T-helper 1 cell treated with Interleukin-12 subunit alpha and Interleukin-12 subunit beta and Interleukin-4 antibody, amounts not matched to agents 30 μg/mL and 1 μg/mL, for 36 hours (primary cell): ENCODE data around the gene TTLL11.

ENCODE experiments used
- H3K27ac Mint-ChIP-seq: one replicate; pipeline ENCODE4 v1.8.0; 2021; ENCODE audit warnings: mild to moderate bottlenecking, mixed read lengths
- H3K27me3 Mint-ChIP-seq: one replicate; pipeline ENCODE4 v1.8.0; 2021; ENCODE audit warnings: low read depth, mixed read lengths
- H3K36me3 Mint-ChIP-seq: one replicate; pipeline ENCODE4 v1.8.0; 2021; ENCODE audit warnings: low read depth, mixed read lengths
- H3K4me1 Mint-ChIP-seq: one replicate; pipeline ENCODE4 v1.8.0; 2021; ENCODE audit warnings: low read depth, mixed read lengths
- H3K4me3 Mint-ChIP-seq: one replicate; pipeline ENCODE4 v1.8.0; 2021; ENCODE audit warnings: mild to moderate bottlenecking, moderate library complexity, mixed read lengths
- H3K9me3 Mint-ChIP-seq: one replicate; pipeline ENCODE4 v1.8.0; 2021; ENCODE audit warnings: mixed read lengths

TTLL11 gene

GRCh38 chr9:122128969-122129343, 35.8 kb upstream of the TTLL11 start:
- Mint-ChIP-seq H3K36me3 (no peaks in the 10 kb centered on the region), H3K9me3 (no peaks in the 10 kb centered on the region), H3K4me3 (no peak overlapping the region), H3K27me3 (peaks cover 49% of the 10 kb centered on the region), H3K27ac (no peak overlapping the region), H3K4me1 (peaks cover 7% of the 10 kb centered on the region)

GRCh38 chr9:122128007-122128968, 35.2 kb upstream of the TTLL11 start:
- no peak overlapping the region for H3K27ac Mint-ChIP-seq
- H3K27me3 Mint-ChIP-seq: peaks cover 49% of the 10 kb centered on the region
- H3K36me3 Mint-ChIP-seq: no peaks in the 10 kb centered on the region
- H3K4me3 Mint-ChIP-seq: no peak overlapping the region
- no peaks in the 10 kb centered on the region for H3K9me3 Mint-ChIP-seq
- peaks cover 7% of the 10 kb centered on the region for H3K4me1 Mint-ChIP-seq

- Mint-ChIP-seq H3K4me3 (no peak overlapping the region), H3K27me3 (peaks cover 49% of the 10 kb centered on the region), H3K27ac (no peak overlapping the region)
Observed at GRCh38 chr9:122127396-122127798, 34.3 kb upstream of the TTLL11 start.

GRCh38 chr9:122126331-122127261, 33.5 kb upstream of the TTLL11 start:
- Mint-ChIP-seq H3K9me3 (no peaks in the 10 kb centered on the region), H3K36me3 (no peaks in the 10 kb centered on the region), H3K27me3 (peaks cover 45% of the 10 kb centered on the region), H3K4me1 (peaks cover 7% of the 10 kb centered on the region), H3K27ac (no peak overlapping the region), H3K4me3 (peak overlapping the region; percentile 60)

More at GRCh38 chr9:122127396-122127798, 34.3 kb upstream of the TTLL11 start:
- Mint-ChIP-seq H3K9me3 (no peaks in the 10 kb centered on the region), H3K4me1 (peaks cover 7% of the 10 kb centered on the region), H3K36me3 (no peaks in the 10 kb centered on the region)

- H3K27ac Mint-ChIP-seq: no peak overlapping the region
- no peaks in the 10 kb centered on the region for H3K9me3 Mint-ChIP-seq
- no peaks in the 10 kb centered on the region for H3K36me3 Mint-ChIP-seq
- H3K4me3 Mint-ChIP-seq: no peak overlapping the region
- H3K4me1 Mint-ChIP-seq: peaks cover 7% of the 10 kb centered on the region
- peaks cover 42% of the 10 kb centered on the region for H3K27me3 Mint-ChIP-seq
Observed at GRCh38 chr9:122125509-122126330, 32.6 kb upstream of the TTLL11 start.

- H3K27ac Mint-ChIP-seq: no peak overlapping the region
- no peak overlapping the region for H3K4me3 Mint-ChIP-seq
- H3K36me3 Mint-ChIP-seq: no peaks in the 10 kb centered on the region
- peaks cover 7% of the 10 kb centered on the region for H3K4me1 Mint-ChIP-seq
- no peaks in the 10 kb centered on the region for H3K9me3 Mint-ChIP-seq
- peaks cover 41% of the 10 kb centered on the region for H3K27me3 Mint-ChIP-seq
Observed at GRCh38 chr9:122125158-122125508, 32.0 kb upstream of the TTLL11 start.

- Mint-ChIP-seq H3K9me3 (no peaks in the 10 kb centered on the region), H3K27me3 (peaks cover 41% of the 10 kb centered on the region), H3K36me3 (no peaks in the 10 kb centered on the region), H3K4me1 (peaks cover 7% of the 10 kb centered on the region), H3K4me3 (no peak overlapping the region), H3K27ac (no peak overlapping the region)
Observed at GRCh38 chr9:122124528-122124927, 31.4 kb upstream of the TTLL11 start.

GRCh38 chr9:122124048-122124447, 30.9 kb upstream of the TTLL11 start:
- peaks cover 7% of the 10 kb centered on the region for H3K4me1 Mint-ChIP-seq
- H3K36me3 Mint-ChIP-seq: no peaks in the 10 kb centered on the region
- no peaks in the 10 kb centered on the region for H3K9me3 Mint-ChIP-seq
- peaks cover 37% of the 10 kb centered on the region for H3K27me3 Mint-ChIP-seq
- no peak overlapping the region for H3K27ac Mint-ChIP-seq
- H3K4me3 Mint-ChIP-seq: no peak overlapping the region

- H3K4me1 Mint-ChIP-seq: peaks cover 7% of the 10 kb centered on the region
- H3K9me3 Mint-ChIP-seq: no peaks in the 10 kb centered on the region
- no peak overlapping the region for H3K27ac Mint-ChIP-seq
- H3K4me3 Mint-ChIP-seq: no peak overlapping the region
- no peaks in the 10 kb centered on the region for H3K36me3 Mint-ChIP-seq
- peaks cover 35% of the 10 kb centered on the region for H3K27me3 Mint-ChIP-seq
Observed at GRCh38 chr9:122122903-122123632, 30.0 kb upstream of the TTLL11 start.

- H3K27ac Mint-ChIP-seq: no peak overlapping the region
- H3K4me3 Mint-ChIP-seq: no peak overlapping the region
- peaks cover 7% of the 10 kb centered on the region for H3K4me1 Mint-ChIP-seq
- no peaks in the 10 kb centered on the region for H3K9me3 Mint-ChIP-seq
- H3K36me3 Mint-ChIP-seq: no peaks in the 10 kb centered on the region
- peaks cover 29% of the 10 kb centered on the region for H3K27me3 Mint-ChIP-seq
Observed at GRCh38 chr9:122122468-122122867, 29.4 kb upstream of the TTLL11 start.

GRCh38 chr9:122121931-122122330, 28.8 kb upstream of the TTLL11 start:
- no peaks in the 10 kb centered on the region for H3K9me3 Mint-ChIP-seq
- peaks cover 28% of the 10 kb centered on the region for H3K27me3 Mint-ChIP-seq
- no peak overlapping the region for H3K4me3 Mint-ChIP-seq
- no peak overlapping the region for H3K27ac Mint-ChIP-seq
- H3K36me3 Mint-ChIP-seq: no peaks in the 10 kb centered on the region
- H3K4me1 Mint-ChIP-seq: peaks cover 7% of the 10 kb centered on the region

- Mint-ChIP-seq H3K36me3 (no peaks in the 10 kb centered on the region), H3K4me1 (peaks cover 4% of the 10 kb centered on the region), H3K9me3 (no peaks in the 10 kb centered on the region), H3K4me3 (no peak overlapping the region), H3K27ac (no peak overlapping the region), H3K27me3 (peaks cover 23% of the 10 kb centered on the region)
Observed at GRCh38 chr9:122121391-122121790, 28.3 kb upstream of the TTLL11 start.

- no peak overlapping the region for H3K4me3 Mint-ChIP-seq
- peaks cover 2% of the 10 kb centered on the region for H3K4me1 Mint-ChIP-seq
- H3K27ac Mint-ChIP-seq: no peak overlapping the region
- H3K9me3 Mint-ChIP-seq: no peaks in the 10 kb centered on the region
- H3K36me3 Mint-ChIP-seq: no peaks in the 10 kb centered on the region
- peaks cover 14% of the 10 kb centered on the region for H3K27me3 Mint-ChIP-seq
Observed at GRCh38 chr9:122120316-122121071, 27.4 kb upstream of the TTLL11 start.
